ENCODE results near the gene PTAFR. TPM values are rescaled to one million over a fixed set of nuclear protein-coding genes. Genes with fewer than 3 reads are reported as not detected.

Gene PTAFR
- total RNA-seq: 1 to 10 TPM; 2.3 to 3.6 TPM

DNA sequence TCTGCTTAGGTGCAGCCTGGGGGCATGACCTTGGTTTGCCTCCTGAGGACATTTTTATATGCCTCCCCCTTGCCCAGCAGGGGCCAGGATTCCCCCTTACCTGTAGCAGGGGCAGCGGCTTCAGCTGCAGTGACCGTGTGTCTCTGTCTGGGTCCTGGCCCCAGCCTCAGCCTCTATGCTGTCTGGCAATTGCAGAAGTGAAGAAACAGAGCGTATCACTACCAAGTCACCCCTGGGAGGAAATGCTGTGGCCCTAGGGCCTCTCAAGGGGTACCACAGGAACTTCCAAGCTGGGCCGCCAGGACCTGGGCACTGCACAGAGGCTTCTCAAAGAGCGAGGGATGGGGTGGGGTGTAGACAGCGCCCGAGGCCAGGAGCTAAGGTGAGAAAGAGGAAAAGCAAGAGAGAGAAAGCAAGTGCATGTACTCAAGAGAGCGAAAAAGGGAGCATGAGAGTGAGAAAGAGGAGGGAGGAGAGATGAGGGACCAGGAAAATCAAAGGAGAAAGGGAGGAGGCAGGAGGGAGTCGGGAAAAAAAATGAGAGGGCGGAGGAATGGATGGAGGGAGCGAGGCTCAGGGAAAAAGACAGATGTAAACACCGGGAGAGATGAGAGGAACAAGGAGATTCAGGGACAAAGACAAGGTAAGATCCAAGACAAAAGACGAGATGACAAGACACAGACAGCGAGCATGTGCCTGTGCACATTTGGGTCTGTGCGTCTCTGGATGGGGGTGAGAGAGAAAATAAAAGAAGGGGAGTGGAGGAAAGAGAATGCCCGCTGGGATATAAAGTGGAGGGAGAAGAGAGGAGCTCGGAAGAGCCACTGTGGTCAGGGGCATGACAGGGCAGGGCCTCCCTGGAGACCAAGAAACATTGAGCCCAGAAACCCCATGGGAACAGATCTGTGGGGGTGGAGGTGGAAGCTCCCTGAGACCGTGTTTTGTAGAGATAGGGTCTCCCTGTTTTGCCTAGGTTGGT, at the start of gene PTAFR:
Gene PTAFR, minus strand, starts transcription at position 199 of the 979 bp plus-strand sequence. CDS start 25,669 bp downstream, outside the sequence.
- peak in 1 of 4 donors; percentile 38 for DNase-seq
- no peak for ATAC-seq
- intact Hi-C loops (cut with DNase I): no loop called here
- H3K36me3 ChIP-seq (replicated peaks in 1 of 2; ENCODE audit: insufficient read depth in 1 of 2, low read depth in 2 of 2): no peaks in the 10 kb centered on the region
- no peaks in the 10 kb centered on the region for H3K27me3 ChIP-seq
- H3K4me1 ChIP-seq: peaks cover 21% of the 10 kb centered on the region
- TF ChIP-seq, protein P1, sequence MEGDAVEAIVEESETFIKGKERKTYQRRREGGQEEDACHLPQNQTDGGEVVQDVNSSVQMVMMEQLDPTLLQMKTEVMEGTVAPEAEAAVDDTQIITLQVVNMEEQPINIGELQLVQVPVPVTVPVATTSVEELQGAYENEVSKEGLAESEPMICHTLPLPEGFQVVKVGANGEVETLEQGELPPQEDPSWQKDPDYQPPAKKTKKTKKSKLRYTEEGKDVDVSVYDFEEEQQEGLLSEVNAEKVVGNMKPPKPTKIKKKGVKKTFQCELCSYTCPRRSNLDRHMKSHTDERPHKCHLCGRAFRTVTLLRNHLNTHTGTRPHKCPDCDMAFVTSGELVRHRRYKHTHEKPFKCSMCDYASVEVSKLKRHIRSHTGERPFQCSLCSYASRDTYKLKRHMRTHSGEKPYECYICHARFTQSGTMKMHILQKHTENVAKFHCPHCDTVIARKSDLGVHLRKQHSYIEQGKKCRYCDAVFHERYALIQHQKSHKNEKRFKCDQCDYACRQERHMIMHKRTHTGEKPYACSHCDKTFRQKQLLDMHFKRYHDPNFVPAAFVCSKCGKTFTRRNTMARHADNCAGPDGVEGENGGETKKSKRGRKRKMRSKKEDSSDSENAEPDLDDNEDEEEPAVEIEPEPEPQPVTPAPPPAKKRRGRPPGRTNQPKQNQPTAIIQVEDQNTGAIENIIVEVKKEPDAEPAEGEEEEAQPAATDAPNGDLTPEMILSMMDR (IDR thresholded peaks at IDR 0.05): no peak
- TF ChIP-seq POLR2A (IDR thresholded peaks at IDR 0.05): peak in 2 of 3 donors; percentile 12 to 35
- H3K9me3 ChIP-seq: no peaks in the 10 kb centered on the region
- peak within 1 kb of the TSS in 1 of 4 donors; percentile 24 for H3K27ac ChIP-seq
- no peak within 1 kb of the TSS for H3K4me3 ChIP-seq
- WGBS, 2 donors: 63 to 65% methylated on average over 18 of the region's 18 CpGs

DNA sequence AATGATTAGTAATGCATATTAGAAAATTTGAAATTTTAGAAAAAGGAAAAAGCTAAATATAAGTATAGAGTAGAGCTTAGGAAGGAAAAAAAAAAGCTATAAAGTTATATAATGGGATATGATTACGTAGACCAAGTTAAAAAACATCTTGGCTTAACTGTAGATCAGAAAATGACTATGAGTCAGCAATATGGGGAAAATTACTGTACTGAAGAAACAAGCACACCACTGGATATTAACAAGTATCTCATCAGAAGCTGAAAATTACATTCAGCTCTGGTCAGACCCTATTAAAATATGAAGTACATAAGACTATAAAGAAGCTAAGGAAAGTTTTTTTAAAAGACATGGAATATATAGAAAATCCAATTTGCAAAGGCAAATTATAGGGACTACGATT, 36.8 kb upstream of the PTAFR start:
- H3K9me3 ChIP-seq: no peaks in the 10 kb centered on the region
- no peaks in the 10 kb centered on the region for H3K27me3 ChIP-seq
- no peak overlapping the region for H3K27ac ChIP-seq
- H3K4me3 ChIP-seq: no peak overlapping the region
- DNase-seq (no peak), ATAC-seq (no peak)
- 83 to 88% methylated on average over 2 of the region's 2 CpGs for WGBS, 2 donors
- H3K4me1 ChIP-seq: no peaks in the 10 kb centered on the region
- TF ChIP-seq, protein P1 (IDR thresholded peaks at IDR 0.05): no peak
- no peak for TF ChIP-seq POLR2A (IDR thresholded peaks at IDR 0.05)
- intact Hi-C loops (cut with DNase I): no loop called here
- H3K36me3 ChIP-seq (replicated peaks in 1 of 2; ENCODE audit: insufficient read depth in 1 of 2, low read depth in 2 of 2): peaks cover 0 to 14% of the 10 kb centered on the region in 2 donors

DNA sequence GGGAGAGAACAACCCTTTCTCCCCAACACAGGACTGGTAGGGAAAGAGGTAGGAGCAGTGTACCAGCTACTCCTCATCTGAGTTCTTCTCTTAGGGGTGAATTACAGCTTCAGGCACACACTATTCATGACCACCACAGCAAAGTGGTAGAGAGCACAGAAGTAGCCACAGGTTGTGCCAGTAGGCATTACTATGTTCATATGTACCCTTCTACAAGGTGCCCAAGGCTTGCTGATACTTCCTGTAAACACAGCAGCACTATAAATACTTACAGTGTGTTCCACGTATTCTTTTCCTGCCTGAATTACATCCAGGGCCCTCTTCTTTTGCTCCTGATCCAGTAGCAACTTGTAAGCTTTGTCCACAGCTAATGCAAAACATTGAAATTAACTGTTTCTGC, 33.2 kb upstream of the PTAFR start:
- Histone ChIP-seq H3K4me1 (peaks cover 9% of the 10 kb centered on the region), H3K4me3 (no peak overlapping the region), H3K9me3 (no peaks in the 10 kb centered on the region), H3K27ac (no peak overlapping the region), H3K36me3 (replicated peaks in 1 of 2; ENCODE audit: insufficient read depth in 1 of 2, low read depth in 2 of 2) (peaks cover 0 to 15% of the 10 kb centered on the region in 2 donors), H3K27me3 (no peaks in the 10 kb centered on the region)
- 75 to 76% methylated on average over 1 of the region's 1 CpG for WGBS, 2 donors
- TF ChIP-seq, protein P1 (IDR thresholded peaks at IDR 0.05): no peak
- TF ChIP-seq POLR2A (IDR thresholded peaks at IDR 0.05): no peak
- intact Hi-C loops (cut with DNase I): no loop called here
- no peak for ATAC-seq
- no peak for DNase-seq

GRCh38 chr1:28208818-28209441, 32.4 kb upstream of the PTAFR start:
- Histone ChIP-seq H3K4me3 (no peak overlapping the region), H3K9me3 (no peaks in the 10 kb centered on the region), H3K27ac (no peak overlapping the region), H3K27me3 (no peaks in the 10 kb centered on the region), H3K36me3 (replicated peaks in 1 of 2; ENCODE audit: insufficient read depth in 1 of 2, low read depth in 2 of 2) (peaks cover 0 to 18% of the 10 kb centered on the region in 2 donors), H3K4me1 (peaks cover 9% of the 10 kb centered on the region)
- ATAC-seq (peak; percentile 63), DNase-seq (peak; percentile 39 to 73 (median 59))
- TF ChIP-seq, protein P1 (IDR thresholded peaks at IDR 0.05): peak; percentile 26 to 65 (median 59)
- no peak for TF ChIP-seq POLR2A (IDR thresholded peaks at IDR 0.05)
- intact Hi-C loops (cut with DNase I): no loop called here
- 29 to 32% methylated on average over 4 of the region's 4 CpGs for WGBS, 2 donors

Measured in body of pancreas (tissue), 4 donors.